ENCODE results near the gene C2CD2.

Gene C2CD2

GRCh38 chr21:41918561-41919358 lies 35.1 kb downstream of the C2CD2 start:
- in situ Hi-C loops (cut with HindIII; ENCODE audit: low sequenced_read_pairs), result no loop called here
- TF ChIP-seq CTCF (IDR thresholded peaks at IDR 0.05; ENCODE audit: low read depth, low read length), result no peak
- no peak overlapping the region for H3K4me3 ChIP-seq (ENCODE audit: low read depth, low read length)
- no peak for DNase-seq (ENCODE audit: low read depth, low spot score)

GRCh38 chr21:41917531-41917930 lies 36.3 kb downstream of the C2CD2 start:
- no peak for TF ChIP-seq CTCF (IDR thresholded peaks at IDR 0.05; ENCODE audit: low read depth, low read length)
- in situ Hi-C loops (cut with HindIII; ENCODE audit: low sequenced_read_pairs), result no loop called here
- no peak overlapping the region for H3K4me3 ChIP-seq (ENCODE audit: low read depth, low read length)
- DNase-seq (ENCODE audit: low read depth, low spot score), result no peak

GRCh38 chr21:41916888-41917433 lies 36.9 kb downstream of the C2CD2 start:
- in situ Hi-C loops (cut with HindIII; ENCODE audit: low sequenced_read_pairs), result no loop called here
- no peak for TF ChIP-seq CTCF (IDR thresholded peaks at IDR 0.05; ENCODE audit: low read depth, low read length)
- H3K4me3 ChIP-seq (ENCODE audit: low read depth, low read length), result no peak overlapping the region

GRCh38 chr21:41914965-41915364 lies 38.9 kb downstream of the C2CD2 start:
- no peak for TF ChIP-seq CTCF (IDR thresholded peaks at IDR 0.05; ENCODE audit: low read depth, low read length)
- H3K4me3 ChIP-seq (ENCODE audit: low read depth, low read length), result no peak overlapping the region
- DNase-seq (ENCODE audit: low read depth, low spot score), result no peak
- in situ Hi-C loops (cut with HindIII; ENCODE audit: low sequenced_read_pairs), result no loop called here

More at GRCh38 chr21:41916888-41917433, 36.9 kb downstream of the C2CD2 start:
- DNase-seq (ENCODE audit: low read depth, low spot score), result no peak

GRCh38 chr21:41914358-41914757 lies 39.5 kb downstream of the C2CD2 start:
- no peak overlapping the region for H3K4me3 ChIP-seq (ENCODE audit: low read depth, low read length)
- in situ Hi-C loops (cut with HindIII; ENCODE audit: low sequenced_read_pairs), result no loop called here
- TF ChIP-seq CTCF (IDR thresholded peaks at IDR 0.05; ENCODE audit: low read depth, low read length), result no peak

GRCh38 chr21:41913230-41913629 lies 40.6 kb downstream of the C2CD2 start:
- in situ Hi-C loops (cut with HindIII; ENCODE audit: low sequenced_read_pairs), result no loop called here
- H3K4me3 ChIP-seq (ENCODE audit: low read depth, low read length), result no peak overlapping the region
- DNase-seq (ENCODE audit: low read depth, low spot score), result no peak
- no peak for TF ChIP-seq CTCF (IDR thresholded peaks at IDR 0.05; ENCODE audit: low read depth, low read length)

More at GRCh38 chr21:41914358-41914757, 39.5 kb downstream of the C2CD2 start:
- DNase-seq (ENCODE audit: low read depth, low spot score), result no peak
